H54 (cell line): ENCODE results near the gene MTARC1.
A peak's percentile ranks its signal among the peaks of the same experiment; 100 is the strongest.

Experiments used
- DNase-seq: peaks from one replicate; pipeline ENCODE4 v3.0.0; 2011; ENCODE audit warnings: low spot score, mixed read lengths; ENCODE audit not compliant: insufficient read length
- FAIRE-seq: peaks from 3 replicates; lab custom pipeline; 2011; peaks lifted over from hg19 to GRCh38; lab: Jason Lieb, UNC
- POLR2A ChIP-seq: IDR thresholded peaks from 2 replicates; pipeline ENCODE4 v1.6.1; 2011; ENCODE audit warnings: low read depth, mild to moderate bottlenecking, low read length

MTARC1 gene

DNA sequence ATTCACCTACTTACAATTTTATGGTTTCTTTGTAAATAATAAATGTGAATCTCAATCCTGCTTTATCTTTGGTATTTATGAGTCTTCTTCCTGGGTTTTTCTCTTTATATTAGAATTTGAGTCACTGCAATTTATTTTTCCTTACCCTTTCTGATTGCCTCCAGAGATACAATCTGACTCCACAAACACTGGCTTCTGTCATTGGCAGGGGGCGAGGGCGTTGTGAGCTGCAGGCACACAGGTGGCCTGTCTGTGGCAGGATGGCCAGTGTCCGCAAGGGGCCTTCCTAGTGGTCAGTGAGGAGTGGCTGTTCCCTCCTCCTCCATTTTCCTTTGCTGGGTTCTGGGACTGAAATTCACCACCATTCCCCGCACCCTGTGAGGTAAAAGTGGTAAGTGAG lies 2.0 kb upstream of the MTARC1 start:
- DNase-seq (no peak), FAIRE-seq (no peak)
- no peak for TF ChIP-seq POLR2A

DNA sequence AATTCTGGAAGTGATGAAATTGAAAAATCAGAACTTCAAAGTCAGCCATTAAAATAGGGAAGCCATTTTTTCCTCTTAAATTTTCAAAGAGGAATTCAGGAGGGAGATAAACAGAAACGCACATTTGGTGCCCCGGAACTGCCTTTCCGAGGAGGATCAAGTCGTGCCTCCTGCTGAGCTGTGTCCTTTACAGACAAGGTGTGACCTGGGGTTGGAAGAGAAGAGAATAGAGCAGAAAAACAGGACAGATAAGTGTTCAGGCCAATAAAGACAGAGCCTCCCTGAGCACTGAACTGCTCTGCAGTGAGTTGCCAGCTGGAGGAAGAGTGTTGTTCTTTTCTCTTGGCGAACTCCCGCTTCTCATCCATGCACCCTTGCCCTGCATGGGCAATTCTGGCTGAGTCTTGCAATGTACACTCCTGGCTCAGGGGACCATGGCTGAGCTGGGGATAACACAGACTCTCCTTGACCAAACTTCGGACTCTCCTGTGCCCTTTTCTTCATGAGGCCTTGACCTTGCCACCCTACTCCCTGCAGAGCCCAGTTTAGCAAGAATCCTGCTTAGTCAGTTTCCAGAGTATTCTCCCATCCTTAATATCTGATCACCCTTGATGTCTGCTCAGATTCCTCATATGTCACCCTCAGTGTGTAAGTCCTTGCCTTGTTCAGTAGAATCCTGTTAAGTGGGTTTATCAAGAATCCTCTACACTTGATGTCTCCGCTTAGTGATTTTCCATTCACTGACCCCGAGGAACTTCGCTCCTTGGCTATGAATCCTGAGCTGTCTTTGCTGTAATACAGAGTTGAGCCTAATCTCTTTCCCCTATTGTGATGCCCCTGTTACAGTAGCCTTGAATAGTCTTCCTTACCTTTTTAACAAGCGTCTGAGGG lies 1.3 kb upstream of the MTARC1 start:
- TF ChIP-seq POLR2A: no peak
- no peak for DNase-seq
- FAIRE-seq: no peak

DNA sequence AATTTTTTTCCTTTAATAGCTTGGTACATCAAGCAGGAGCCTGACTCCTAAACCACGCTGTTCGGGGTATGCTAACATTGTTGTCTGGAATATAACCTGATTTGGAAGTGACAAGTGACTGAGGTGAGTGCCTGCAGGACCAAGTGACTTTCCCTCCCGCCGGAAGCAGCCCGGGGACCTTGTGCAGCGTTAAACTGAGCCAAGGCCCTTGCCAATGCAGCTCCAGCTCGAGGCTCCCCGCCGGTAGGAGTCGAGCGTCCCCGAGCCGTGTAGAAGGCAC lies 716 bp upstream of the MTARC1 start:
- TF ChIP-seq POLR2A: no peak
- DNase-seq: no peak
- FAIRE-seq: no peak

DNA sequence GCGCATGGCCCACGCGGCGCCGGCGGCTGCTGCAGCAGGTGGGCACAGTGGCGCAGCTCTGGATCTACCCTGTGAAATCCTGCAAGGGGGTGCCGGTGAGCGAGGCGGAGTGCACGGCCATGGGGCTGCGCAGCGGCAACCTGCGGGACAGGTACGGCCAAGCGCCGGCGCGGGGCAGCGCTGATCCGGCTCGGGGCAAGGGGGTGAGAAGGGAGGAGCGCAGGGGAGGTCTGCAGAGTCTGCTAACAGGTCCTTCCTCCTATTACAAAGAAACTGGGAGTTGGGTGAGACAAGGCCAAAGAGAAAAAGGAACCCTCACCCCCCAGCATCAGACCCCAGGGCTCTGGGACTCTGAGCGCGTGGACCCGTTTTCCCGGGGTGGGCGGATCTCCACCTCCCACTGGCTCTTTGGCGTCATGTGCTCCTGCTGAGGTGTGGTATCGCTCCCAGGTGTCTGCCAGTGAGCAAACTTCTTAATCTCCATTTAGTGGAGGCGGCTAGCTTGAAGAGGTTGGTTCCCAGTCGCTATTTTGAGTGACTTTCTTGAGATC lies 431 bp downstream of the MTARC1 start:
- no peak for FAIRE-seq
- no peak for DNase-seq
- no peak for TF ChIP-seq POLR2A

DNA sequence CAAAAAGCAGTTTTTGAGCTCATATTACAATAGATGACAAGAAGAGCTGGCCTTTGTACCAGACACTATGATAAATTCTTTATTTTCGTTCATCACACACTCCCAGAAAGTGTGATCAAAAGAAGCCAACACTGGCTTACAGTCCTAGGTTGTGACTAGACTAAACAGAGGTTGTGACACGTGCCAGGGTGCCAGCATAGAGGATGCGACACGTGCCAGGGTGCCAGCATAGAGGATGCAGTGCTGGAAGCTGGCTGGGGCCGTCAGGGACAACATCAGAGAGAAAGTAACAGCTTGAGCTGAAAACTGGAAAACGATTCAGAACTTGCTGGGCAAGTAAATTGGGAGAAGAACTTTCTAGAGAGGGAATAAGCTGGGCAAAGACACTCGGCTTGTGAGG lies 2.2 kb downstream of the MTARC1 start:
- no peak for DNase-seq
- no peak for FAIRE-seq
- TF ChIP-seq POLR2A: no peak

DNA sequence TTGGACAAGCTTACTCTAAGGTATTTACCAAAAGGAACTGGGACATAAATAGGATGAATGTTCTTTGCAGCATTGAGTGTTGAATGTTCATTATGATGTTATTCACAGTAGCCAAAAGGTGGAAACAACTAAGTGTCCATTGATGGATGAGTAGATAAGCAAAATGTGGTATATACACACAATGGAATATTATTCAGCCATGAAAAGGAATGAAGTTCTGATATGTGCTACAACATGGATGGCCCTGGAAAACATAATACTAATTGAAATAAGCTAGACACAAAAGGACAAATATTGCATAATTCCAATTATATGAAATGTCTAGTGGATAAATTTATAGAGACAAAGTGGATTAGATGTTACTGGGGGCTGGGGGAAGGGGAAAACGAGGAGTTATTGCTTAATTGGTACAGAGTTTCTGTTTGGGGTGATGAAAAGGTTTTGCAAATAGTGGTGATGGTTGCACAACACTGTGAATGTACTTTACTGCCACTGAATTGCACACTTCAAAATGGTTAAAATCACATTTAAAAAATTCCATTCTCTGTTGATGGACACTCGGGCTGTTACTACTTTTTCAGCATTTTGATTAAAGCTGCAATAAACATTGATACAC lies 2.9 kb downstream of the MTARC1 start:
- no peak for DNase-seq
- FAIRE-seq: no peak

DNA sequence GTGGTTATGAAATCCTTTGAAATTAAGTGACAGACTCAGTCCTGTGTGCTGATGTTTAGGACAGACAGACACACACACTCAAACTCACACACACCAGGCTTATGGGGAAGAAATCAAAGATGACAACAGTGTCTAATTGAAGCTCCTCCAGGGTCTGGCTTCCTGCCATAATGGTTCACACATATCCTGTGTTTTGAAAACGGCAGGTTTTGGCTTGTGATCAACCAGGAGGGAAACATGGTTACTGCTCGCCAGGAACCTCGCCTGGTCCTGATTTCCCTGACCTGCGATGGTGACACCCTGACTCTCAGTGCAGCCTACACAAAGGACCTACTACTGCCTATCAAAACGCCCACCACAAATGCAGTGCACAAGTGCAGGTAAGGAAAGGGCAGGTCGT lies 4.6 kb downstream of the MTARC1 start:
- no peak for TF ChIP-seq POLR2A
- FAIRE-seq: no peak
- DNase-seq: no peak

More for the DNA sequence above, 2.9 kb downstream of the MTARC1 start:
- TF ChIP-seq POLR2A: no peak

DNA sequence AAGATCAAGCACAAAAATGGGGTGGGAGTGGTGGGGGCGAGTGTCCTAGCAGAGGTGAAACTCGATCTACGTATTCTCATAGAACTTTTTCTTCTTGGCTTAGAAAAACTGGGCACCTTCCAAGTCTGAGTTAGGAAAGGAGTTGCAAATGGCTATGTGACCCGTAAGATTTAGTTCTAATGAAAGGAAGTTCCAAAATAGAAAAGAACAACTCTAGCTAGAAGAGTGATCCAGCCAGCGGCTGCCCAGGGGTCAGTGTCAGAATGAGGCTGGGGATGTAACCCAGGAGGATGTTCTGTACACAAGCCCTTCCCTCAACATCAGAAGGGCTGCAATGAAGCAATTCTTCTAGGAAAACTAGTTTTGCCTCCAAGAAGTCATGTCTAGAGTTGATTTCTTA lies 5.2 kb downstream of the MTARC1 start:
- TF ChIP-seq POLR2A: no peak
- no peak for DNase-seq
- FAIRE-seq: no peak

DNA sequence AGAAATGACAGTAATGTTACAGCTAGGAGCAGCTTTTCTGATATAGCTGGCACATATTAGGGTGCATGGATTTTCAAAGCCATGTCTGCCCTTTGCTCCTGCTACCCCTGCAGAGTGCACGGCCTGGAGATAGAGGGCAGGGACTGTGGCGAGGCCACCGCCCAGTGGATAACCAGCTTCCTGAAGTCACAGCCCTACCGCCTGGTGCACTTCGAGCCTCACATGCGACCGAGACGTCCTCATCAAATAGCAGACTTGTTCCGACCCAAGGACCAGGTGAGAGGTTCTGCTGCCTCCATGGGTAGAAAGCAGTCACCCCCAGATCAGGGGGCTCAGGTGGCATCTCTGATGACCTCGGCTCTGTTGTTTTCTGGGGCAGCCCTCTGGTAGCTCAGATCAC lies 9.8 kb downstream of the MTARC1 start:
- DNase-seq (no peak), FAIRE-seq (no peak)
- no peak for TF ChIP-seq POLR2A

DNA sequence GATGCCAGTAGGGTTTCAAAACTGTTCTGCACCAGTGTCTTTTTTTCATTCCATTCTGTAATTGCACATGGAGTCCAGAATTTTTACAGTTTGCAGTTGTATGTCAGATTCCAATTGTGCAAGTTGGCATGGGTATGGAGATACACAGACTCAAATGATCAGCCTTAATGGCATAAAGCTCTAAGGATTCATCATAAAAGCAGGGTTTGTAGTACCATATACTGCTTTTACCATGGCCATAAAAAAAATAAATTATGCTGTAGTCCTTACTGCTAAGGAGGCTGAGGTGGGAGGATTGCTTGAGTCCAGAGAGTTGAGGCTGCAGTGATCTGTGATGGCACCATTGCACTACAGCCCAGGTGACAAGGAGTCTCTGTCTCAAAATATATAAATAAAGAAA lies 10.3 kb downstream of the MTARC1 start:
- no peak for DNase-seq
- FAIRE-seq: no peak
- TF ChIP-seq POLR2A: no peak

DNA sequence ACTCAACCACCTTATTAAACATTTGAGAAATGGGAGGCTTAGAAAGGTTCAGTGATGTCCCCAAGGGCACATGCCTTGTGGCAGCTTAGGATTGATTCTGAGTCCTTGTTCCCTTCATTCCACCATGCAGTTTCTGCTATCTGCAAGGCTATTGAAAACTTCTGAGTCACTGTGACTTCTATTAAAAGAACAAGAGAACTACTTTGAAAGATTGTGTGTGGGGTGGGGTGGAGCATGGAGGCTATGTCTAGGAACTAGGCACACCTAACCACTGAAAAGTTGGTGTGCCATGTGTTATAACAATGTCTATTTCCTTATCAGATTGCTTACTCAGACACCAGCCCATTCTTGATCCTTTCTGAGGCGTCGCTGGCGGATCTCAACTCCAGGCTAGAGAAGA lies 10.8 kb downstream of the MTARC1 start:
- FAIRE-seq (no peak), DNase-seq (no peak)
- no peak for TF ChIP-seq POLR2A

DNA sequence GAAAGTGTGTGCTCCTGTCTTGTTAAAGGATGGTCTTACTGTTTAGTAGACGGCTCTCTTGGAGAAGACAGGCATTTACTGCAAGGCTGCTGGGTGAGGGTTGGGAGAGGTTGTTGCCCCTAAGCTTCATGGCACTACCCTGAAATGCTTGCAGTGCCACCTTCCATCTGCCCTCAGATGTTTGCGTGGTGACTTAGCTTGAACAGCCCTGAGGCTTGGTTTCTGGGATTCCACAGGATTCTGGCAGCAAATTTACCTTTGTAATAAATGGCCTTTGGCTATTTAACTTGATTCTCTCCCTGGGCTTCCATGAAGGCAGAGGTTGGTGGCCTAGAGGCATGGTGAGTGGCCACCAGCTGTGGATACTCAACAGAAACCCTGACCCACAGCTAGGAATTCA lies 11.6 kb downstream of the MTARC1 start:
- no peak for FAIRE-seq
- DNase-seq: no peak
- TF ChIP-seq POLR2A: no peak

DNA sequence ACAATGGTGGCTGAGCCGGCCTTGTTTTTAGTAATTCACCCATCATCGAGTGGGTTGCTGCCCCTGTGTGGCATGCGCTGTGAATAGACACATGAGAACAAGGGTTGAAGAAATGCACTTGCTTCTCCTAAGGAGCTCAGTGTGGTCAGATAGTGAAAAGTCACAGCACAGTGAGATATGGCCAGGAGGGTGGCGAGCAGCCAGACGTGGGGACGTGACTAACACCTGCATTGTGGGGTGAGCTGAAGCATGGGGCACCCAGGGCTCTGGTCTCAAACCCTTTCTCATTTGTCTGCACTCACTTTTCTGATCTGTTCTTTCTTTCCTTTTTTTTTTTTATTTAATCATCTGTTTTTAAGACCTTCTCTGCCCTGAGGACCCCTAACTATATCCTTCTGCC lies 13.5 kb downstream of the MTARC1 start:
- no peak for TF ChIP-seq POLR2A
- no peak for FAIRE-seq
- DNase-seq: no peak

DNA sequence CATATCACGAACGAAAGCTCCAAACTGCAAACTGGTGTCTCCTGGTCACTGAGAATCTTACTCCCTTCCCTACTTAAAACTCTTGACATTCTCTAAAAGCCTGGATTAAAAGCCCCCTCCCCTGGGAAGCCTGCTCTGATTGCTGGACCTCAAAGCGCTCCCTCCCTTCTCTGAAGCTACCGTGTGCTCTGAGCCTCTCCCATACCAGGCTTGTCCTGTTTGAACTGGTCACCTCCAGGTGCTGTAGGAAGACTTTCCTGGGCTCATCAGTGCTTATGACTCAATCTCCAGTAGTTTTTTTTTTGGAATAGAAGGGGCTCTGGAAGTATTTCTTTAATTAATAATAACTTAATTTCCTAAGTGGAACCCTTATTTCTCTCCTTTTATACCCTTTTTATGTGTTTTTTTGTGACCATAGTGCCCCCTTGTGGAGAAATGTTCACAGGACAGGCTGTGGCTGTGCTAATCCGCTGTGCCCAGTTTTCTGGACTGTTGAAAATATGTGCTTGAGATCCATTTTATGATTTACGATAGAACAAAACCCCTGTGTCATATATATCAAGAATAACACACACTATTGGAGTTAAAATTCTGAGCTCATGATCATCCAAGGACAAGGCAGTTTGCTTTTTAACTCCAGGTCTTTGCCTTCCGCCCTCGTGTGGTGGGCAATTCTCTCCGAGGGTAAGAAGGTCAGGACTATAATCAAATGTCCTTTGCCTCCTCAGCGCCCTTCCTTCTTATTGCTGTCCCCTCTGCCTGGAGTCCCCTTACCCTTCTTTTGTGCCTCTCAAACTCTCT lies 16.9 kb downstream of the MTARC1 start:
- no peak for TF ChIP-seq POLR2A
- FAIRE-seq (no peak), DNase-seq (peak; percentile 20)

DNA sequence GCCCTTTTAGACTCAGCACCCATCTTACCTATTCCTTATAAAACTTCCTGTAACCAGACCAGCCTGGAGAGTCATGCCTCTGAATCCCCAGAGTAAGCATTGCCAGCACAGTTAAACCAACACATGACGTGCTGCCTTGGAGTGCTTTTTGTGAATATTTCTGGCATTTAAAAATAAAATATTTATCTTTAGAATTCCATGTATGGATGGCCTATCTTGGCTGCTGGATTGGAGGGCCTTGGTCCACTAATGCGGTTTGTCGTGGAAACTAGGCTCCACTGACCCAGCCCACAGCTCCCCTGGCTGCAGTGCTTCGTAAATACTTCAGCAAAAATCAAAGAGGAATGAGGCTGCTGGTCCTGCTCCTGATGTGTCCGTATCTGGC lies 17.5 kb downstream of the MTARC1 start:
- no peak for TF ChIP-seq POLR2A
- FAIRE-seq (no peak), DNase-seq (no peak)
